Eye (tissue), 1 donor: ENCODE results near the gene SERPINB1.
"Not testable (repeated sequence)": the region's sequence is repeated elsewhere in the genome, so short reads cannot be mapped to it uniquely, and the experiment has no call there.

ENCODE experiments used
- DNase-seq: peaks from one replicate; pipeline ENCODE4 v3.0.0-alpha.2; 2015

The SERPINB1 gene

DNA sequence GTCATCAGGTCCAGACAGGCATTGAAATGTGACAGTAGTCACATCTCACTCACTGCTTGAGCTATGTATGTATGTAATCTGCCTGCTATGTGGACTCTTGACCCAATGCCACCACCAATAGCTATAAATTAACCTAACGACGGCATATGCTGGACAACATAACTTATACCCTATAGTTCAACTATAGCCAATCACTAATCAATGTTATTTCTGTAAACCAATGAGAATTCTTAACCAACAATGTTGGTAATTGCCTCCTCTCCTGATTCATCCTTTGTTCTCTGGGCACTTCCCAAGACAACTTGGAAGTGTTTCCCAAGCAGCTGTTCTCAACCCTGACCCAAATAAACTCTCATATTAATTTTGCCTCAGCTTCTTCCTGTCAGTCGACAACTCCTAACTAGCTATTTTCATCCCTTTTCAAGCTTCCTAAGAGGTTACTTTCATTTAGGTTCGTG is 24.1 kb upstream of the SERPINB1 start:
- DNase-seq: no peak

DNA sequence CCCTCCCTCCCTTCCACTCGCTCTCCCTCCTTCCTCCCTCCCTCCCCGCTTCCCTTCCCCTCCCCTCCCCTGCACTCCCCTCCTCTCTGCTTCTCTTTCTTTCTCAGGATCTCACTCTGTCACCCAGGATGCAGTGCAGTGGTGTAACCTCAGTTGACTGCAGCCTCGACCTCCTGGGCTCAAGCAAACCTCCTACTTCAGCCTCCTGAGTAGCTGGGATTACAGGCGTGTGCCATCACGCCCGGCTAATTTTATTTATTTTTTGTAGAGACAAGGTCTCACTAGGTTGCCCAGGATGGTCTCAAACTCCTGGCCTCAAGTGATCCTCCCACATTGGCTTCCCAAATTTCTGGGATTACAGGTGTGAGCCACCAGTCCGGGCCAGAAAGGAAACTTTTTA is 23.6 kb upstream of the SERPINB1 start:
- DNase-seq: no peak

DNA sequence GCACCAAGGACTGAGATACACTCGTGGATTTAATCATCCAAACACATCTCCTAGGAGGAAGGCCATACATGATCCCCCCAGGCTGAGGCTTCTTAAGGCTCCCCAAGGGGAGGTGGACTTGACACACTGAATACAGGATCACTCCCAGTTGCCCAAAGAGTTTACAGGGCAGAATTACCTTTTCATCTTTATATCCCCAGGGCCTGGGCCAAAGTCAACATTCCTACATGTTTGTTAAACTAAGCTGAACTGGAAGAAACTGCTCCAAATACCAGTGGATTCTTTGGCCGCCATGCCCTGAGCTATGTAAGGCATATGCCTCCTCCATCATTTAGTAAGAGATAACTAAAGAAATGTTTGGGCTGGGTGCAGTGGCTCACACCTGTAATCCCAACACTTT is 22.2 kb upstream of the SERPINB1 start:
- no peak for DNase-seq

DNA sequence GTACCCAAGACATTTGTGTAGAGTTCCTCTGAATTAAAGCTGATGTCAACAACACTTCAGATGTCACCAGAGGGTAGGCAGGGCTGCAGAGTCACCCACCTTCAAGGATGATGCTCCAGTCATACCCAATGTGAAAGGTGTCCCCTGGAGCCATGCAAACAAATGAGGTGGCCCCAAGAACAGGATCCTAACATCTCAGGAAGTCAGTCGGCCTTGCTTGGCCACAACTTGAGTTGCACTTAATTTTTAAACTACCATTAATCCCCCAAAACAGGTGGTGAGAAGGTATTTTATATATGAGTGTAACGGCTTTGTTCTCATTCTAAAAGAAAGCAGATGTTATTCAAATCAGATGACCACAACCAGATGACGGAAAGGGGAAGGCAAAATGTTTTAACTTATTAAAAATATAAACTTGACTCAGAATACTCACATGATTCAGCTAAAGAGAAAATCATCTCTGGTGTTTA is 21.1 kb upstream of the SERPINB1 start:
- no peak for DNase-seq

DNA sequence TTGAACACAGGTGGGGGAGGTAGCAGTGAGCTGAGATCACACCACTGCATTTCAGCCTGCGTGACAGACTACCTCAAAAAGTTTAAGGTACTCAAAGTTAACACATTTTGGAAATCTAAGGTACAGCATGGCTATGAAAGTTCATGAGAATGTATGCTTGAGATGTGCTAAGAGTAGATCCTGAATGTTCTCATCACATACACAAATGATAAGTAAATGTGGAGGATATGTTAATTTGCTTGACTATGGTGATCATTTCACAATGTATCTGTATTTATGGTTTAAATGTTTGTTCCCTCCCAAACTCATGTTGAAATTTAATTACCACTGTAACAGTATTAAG is 20.1 kb upstream of the SERPINB1 start:
- DNase-seq: no peak

DNA sequence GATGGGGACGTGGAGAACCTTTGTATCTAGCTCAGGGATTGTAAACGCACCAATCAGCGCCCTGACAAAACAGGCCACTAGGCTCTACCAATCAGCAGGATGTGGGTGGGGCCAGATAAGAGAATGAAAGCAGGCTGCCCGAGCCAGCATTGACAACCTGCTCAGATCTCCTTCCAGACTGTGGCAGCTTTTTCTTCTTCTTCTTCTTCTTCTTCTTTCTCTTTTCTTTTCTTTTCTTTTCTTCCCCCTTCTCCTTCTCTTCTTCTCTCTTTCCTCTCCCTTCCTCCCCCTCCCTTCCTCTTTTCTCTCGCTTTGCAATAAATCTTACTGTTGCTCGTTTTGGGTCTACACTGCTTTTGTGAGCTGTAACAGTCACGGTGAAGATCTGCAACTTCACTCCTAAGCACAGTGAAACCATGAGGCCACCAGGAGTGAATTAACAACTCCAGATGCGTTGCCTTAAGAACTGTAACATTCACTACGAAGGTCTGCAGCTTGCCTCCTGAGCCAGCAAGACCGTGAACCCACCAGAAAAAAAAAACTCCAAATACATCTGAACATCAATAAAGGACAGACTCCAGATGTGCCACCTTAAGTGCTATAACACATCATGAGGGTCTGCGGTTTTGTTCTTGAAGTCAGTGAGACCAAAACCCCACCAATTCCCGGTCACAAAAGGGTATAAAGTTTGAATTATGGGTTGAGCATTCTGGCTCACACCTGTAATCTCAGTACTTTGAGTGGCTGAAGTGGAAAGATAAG is 19.6 kb upstream of the SERPINB1 start:
- DNase-seq: no peak

DNA sequence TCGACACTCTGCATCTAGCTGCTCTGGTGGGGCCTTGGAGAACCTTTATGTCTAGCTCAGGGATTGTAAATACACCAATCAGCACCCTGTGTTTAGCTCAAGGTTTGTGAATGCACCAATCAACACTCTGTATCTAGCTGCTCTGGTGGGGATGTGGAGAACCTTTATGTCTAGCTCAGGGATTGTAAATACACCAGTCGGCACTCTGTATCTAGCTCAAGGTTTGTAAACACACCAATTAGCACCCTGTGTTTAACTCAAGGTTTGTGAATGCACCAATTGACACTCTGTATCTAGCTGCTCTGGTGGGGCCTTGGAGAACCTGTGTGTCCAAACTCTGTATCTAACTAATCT is 19.0 kb upstream of the SERPINB1 start:
- not testable (repeated sequence) for DNase-seq

- not testable (repeated sequence) for DNase-seq
Observed at GRCh38 chr6:2859798-2860705, 18.4 kb upstream of the SERPINB1 start.

DNA sequence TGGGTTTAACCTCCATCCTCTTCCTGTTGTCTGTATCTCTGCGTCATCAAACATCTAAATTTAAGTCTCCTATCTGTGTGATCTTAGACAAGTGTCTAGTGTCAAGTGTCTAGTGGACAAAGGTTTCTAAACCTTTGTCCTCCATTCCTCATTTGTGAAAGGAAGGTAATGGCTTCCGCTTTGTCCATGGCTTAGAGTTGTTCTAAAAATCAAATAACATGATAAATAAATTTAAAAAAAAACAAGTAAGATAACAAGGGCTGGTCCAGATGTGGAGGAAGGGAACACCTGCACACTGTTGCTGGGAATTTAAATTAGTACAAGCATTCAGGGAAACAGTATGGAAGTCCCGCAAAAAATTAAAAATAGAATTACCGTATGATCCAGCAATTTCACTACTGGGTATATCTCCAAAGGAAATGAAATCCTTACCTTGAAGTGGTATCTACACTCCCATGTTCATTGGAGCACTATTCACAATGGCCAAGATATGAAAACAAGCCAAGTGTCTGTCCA is 17.6 kb upstream of the SERPINB1 start:
- no peak for DNase-seq

GRCh38 chr6:2857580-2858337 is 16.1 kb upstream of the SERPINB1 start:
- DNase-seq: peak; percentile 64

- no peak for DNase-seq
Observed at GRCh38 chr6:2857185-2857579, 15.5 kb upstream of the SERPINB1 start.

DNA sequence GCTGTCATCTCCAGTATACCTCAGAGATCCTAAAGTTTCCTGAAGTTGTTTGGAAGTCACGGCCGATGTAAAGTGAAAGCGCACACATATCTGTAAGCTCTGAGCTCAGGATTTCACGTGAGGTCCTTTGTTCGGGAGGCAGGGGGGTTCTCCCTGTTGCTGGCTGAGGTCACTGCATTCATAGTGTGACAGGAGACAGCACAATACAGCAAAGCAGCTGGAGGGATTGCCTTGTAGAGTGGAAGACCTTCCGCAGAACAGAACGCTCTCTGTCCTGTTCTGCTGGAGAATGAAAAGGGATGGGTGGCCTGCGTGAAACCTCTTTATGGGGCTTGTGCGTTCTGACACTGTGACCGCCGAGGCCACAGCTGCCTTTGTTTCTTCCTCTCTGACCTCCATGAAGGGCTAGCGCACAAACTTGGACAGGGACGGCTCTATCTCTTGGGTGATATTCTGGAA is 13.4 kb upstream of the SERPINB1 start:
- peak; percentile 81 for DNase-seq

- DNase-seq: no peak
Observed at GRCh38 chr6:2854396-2854982, 12.8 kb upstream of the SERPINB1 start.

- DNase-seq: peak; percentile 56
Observed at GRCh38 chr6:2853769-2854395, 12.2 kb upstream of the SERPINB1 start.

GRCh38 chr6:2853378-2853768 is 11.7 kb upstream of the SERPINB1 start:
- DNase-seq: not testable (repeated sequence)

DNA sequence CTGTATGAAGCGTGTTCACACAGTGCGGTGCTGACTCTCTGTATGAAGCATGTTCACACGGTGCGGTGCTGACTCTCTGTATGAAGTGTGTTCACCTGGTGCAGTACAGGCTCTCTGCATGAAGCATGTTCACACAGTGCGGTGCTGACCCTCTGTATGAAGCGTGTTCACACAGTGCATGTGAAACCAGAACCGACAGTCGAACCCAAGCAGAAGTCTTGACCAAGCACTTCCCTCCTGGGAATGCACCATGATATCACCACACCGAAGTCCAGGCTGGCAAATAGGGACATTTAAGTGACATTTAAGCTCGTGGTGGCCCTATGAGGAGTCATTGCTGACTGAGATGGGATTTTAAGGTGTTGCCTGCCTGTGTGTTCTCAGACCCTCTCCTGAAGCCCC is 11.3 kb upstream of the SERPINB1 start:
- DNase-seq: no peak

DNA sequence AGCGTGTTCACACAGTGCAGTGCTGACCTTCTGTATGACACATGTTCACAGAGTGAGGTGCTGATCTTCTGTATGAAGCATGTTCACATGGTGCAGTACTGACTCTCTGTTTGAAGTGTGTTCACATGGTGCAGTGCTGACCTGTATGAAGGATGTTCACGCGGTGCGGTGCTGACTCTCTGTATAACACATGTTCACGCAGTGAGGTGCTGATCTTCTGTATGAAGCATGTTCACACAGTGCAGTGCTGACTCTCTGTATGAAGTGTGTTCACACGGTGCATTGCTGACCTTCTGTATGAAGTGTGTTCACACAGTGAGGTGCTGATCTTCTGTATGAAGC is 10.8 kb upstream of the SERPINB1 start:
- DNase-seq: no peak

DNA sequence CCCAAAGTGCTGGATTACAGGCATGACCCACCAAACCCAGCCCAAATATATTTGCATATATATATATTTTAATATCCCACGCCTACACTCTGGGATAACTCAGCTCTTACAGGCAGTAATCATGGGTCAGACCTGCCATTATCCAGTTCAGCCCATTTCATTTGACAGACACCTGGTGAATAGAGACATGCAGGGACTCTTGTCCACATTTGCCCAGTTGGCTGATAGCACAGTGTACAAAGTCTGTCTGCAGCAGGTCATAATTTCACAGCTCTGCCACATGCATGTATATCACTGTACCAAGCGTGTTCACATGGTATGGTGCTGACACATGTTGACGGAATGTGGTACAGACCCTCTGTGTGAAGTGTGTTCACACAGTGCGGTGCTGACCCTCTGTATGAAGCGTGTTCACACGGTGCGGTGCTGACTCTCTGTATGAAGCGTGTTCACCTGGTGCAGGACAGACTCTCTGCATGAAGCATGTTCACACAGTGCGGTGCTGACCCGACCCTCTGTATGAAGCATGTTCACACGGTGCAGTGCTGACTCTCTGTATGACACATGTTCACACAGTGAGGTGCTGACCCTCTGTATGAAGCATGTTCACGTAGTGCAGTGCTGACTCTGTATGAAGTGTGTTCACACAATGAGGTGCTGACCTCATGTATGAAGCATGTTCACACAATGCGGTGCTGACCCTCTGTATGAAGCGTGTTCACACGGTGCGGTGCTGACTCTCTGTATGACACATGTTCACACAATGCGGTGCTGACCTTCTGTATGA is 10.3 kb upstream of the SERPINB1 start:
- DNase-seq: no peak

DNA sequence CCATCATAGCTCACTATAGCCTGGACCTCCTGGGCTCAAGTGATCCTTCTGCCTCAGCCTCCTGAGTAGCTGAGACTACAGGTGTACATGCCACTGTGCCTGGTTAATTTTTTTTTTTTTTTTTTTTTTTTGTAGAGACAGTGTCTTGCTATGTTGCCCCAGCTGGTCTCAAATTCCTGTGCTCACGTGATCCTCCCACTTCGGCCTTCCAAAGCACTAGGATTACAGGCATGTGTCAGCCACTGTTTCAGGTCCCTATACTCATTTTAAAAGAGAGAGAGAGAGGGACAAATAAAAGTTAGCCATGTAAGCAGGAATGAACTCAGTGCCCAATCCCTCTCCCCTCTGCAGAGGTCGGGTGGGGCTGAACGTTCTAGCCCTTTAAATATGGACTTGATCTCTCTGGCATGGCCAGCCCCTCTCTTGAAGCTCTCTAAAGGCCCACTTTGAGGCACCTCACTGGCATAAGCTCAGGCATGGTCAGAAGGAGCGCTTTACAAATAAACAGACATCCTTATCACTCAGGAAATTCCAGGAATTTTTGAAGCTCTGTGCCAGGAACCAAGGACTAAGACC is 9.0 kb upstream of the SERPINB1 start:
- DNase-seq: no peak

GRCh38 chr6:2848851-2849250 is 7.2 kb upstream of the SERPINB1 start:
- no peak for DNase-seq

DNA sequence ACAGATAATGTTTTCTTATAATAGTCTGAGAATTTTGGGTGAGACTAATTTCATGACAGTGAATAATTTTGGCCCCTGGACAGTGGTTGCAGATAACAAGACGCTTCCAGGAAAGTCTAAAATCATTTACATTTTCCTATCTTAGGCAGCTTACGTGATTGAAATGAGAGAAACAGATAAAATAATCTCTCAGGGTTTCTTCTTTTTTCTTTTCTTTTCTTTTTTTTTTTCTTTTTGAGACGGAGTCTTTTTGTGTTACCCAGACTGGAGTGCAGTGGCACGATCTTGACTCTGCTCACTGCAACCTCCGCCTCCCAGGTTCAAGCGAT is 4.2 kb upstream of the SERPINB1 start:
- no peak for DNase-seq
